ENCODE results near the gene ASB18.

The ASB18 gene

GRCh38 chr2:236242057-236242495 lies 22.1 kb downstream of the ASB18 start:
- no peak overlapping the region for H3K9ac ChIP-seq (ENCODE audit: low read length in 2 of 2)
- no peaks in the 10 kb centered on the region for H3K36me3 ChIP-seq (ENCODE audit: control insufficient read depth in 2 of 2, insufficient read depth in 2 of 2, low read length in 2 of 2)
- no peak overlapping the region for H3K4me3 ChIP-seq (ENCODE audit: low read length in 2 of 2)
- no peaks in the 10 kb centered on the region for H3K4me1 ChIP-seq (ENCODE audit: control insufficient read depth, insufficient read depth, low read length)
- peaks cover 22 to 34% of the 10 kb centered on the region in 2 donors for H3K27me3 ChIP-seq (ENCODE audit: control insufficient read depth in 1 of 2, insufficient read depth in 2 of 2, low read length in 2 of 2)
- H3K27ac ChIP-seq (ENCODE audit: low read length): no peak overlapping the region
- H3K9me3 ChIP-seq (ENCODE audit: control insufficient read depth in 2 of 2, low read length in 2 of 2): no peaks in the 10 kb centered on the region

DNA sequence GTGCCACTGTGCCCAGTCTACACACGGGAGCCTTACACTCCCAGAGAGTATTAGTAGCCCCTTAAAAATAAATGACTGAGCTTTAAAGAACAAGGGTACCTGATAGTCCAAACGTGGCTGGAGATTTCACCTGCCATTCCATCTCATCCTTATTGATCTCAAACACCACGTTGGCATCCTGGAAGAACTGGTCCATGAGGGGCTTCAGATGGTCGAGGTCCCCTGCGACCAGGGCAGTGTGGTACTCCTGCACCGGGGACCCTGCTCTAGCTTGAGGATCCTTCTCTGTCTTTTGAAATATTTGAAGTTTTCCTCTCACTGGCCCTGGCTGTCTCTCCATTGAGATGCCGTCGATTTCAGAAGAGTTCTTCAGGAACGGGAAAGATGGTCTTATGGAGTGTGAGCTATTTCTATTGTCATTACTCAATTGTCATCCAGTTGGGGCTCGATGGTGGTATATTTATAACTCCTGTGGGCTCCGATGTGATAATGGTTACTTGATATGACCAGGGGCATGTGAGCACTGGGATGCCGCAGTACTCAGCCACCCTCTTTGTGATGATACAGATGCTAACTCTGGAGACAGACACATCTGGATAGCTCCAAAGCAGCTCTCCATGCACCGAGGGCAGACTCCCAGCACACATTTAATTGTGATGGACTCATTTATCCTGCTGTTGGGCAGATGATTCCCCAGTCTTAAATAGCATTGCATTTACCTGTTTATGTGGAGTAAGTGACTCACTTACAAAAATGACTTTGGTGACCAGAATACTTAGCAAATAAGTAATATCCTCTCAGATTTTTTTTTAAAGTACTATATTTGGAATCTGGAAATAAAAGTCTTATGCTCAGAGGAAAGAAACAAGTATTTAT lies 22.8 kb downstream of the ASB18 start:
- H3K4me3 ChIP-seq (ENCODE audit: low read length in 2 of 2): no peak overlapping the region
- H3K27me3 ChIP-seq (ENCODE audit: control insufficient read depth in 1 of 2, insufficient read depth in 2 of 2, low read length in 2 of 2): peaks cover 26 to 41% of the 10 kb centered on the region in 2 donors
- H3K9me3 ChIP-seq (ENCODE audit: control insufficient read depth in 2 of 2, low read length in 2 of 2): no peaks in the 10 kb centered on the region
- no peak overlapping the region for H3K9ac ChIP-seq (ENCODE audit: low read length in 2 of 2)
- H3K36me3 ChIP-seq (ENCODE audit: control insufficient read depth in 2 of 2, insufficient read depth in 2 of 2, low read length in 2 of 2): no peaks in the 10 kb centered on the region
- H3K27ac ChIP-seq (ENCODE audit: low read length): no peak overlapping the region
- peaks cover 3% of the 10 kb centered on the region for H3K4me1 ChIP-seq (ENCODE audit: control insufficient read depth, insufficient read depth, low read length)

GRCh38 chr2:236240228-236240990 lies 23.8 kb downstream of the ASB18 start:
- no peak overlapping the region for H3K9ac ChIP-seq (ENCODE audit: low read length in 2 of 2)
- H3K27ac ChIP-seq (ENCODE audit: low read length): no peak overlapping the region
- H3K4me1 ChIP-seq (ENCODE audit: control insufficient read depth, insufficient read depth, low read length): peaks cover 4% of the 10 kb centered on the region
- peaks cover 0 to under 1% of the 10 kb centered on the region in 2 donors for H3K9me3 ChIP-seq (ENCODE audit: control insufficient read depth in 2 of 2, low read length in 2 of 2)
- H3K27me3 ChIP-seq (ENCODE audit: control insufficient read depth in 1 of 2, insufficient read depth in 2 of 2, low read length in 2 of 2): peaks cover 32 to 50% of the 10 kb centered on the region in 2 donors
- no peaks in the 10 kb centered on the region for H3K36me3 ChIP-seq (ENCODE audit: control insufficient read depth in 2 of 2, insufficient read depth in 2 of 2, low read length in 2 of 2)
- H3K4me3 ChIP-seq (ENCODE audit: low read length in 2 of 2): no peak overlapping the region

- Histone ChIP-seq H3K4me1 (ENCODE audit: control insufficient read depth, insufficient read depth, low read length) (peaks cover 4% of the 10 kb centered on the region), H3K27ac (ENCODE audit: low read length) (no peak overlapping the region), H3K9ac (ENCODE audit: low read length in 2 of 2) (no peak overlapping the region), H3K27me3 (ENCODE audit: control insufficient read depth in 1 of 2, insufficient read depth in 2 of 2, low read length in 2 of 2) (peaks cover 35 to 48% of the 10 kb centered on the region in 2 donors), H3K9me3 (ENCODE audit: control insufficient read depth in 2 of 2, low read length in 2 of 2) (peaks cover 0 to 3% of the 10 kb centered on the region in 2 donors), H3K36me3 (ENCODE audit: control insufficient read depth in 2 of 2, insufficient read depth in 2 of 2, low read length in 2 of 2) (no peaks in the 10 kb centered on the region), H3K4me3 (ENCODE audit: low read length in 2 of 2) (no peak overlapping the region)
Measured at GRCh38 chr2:236239276-236240065, 24.7 kb downstream of the ASB18 start.

DNA sequence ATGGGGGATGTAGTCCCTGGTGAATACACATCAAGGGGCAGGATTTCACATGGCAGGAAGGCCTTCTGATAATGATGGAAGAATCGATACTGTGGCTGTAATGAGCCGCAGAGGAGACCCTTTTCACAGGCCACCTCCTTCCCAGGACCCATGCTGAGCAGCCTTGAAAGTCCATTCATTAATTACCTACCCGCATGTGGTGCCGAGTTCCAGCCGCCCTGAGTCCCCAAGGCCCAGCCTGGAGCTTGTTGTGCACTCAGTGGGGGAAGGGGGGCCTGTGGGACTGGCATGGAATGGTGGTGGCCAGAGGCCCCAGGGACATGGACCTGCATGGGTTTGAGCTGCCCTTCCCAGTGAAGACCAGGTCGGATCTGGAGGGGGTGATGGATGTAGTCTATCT lies 25.5 kb downstream of the ASB18 start:
- H3K9me3 ChIP-seq (ENCODE audit: control insufficient read depth in 2 of 2, low read length in 2 of 2): peaks cover 5 to 10% of the 10 kb centered on the region in 2 donors
- no peak overlapping the region for H3K27ac ChIP-seq (ENCODE audit: low read length)
- peaks cover 4% of the 10 kb centered on the region for H3K4me1 ChIP-seq (ENCODE audit: control insufficient read depth, insufficient read depth, low read length)
- peaks cover 40 to 53% of the 10 kb centered on the region in 2 donors for H3K27me3 ChIP-seq (ENCODE audit: control insufficient read depth in 1 of 2, insufficient read depth in 2 of 2, low read length in 2 of 2)
- H3K36me3 ChIP-seq (ENCODE audit: control insufficient read depth in 2 of 2, insufficient read depth in 2 of 2, low read length in 2 of 2): no peaks in the 10 kb centered on the region
- no peak overlapping the region for H3K9ac ChIP-seq (ENCODE audit: low read length in 2 of 2)
- no peak overlapping the region for H3K4me3 ChIP-seq (ENCODE audit: low read length in 2 of 2)

DNA sequence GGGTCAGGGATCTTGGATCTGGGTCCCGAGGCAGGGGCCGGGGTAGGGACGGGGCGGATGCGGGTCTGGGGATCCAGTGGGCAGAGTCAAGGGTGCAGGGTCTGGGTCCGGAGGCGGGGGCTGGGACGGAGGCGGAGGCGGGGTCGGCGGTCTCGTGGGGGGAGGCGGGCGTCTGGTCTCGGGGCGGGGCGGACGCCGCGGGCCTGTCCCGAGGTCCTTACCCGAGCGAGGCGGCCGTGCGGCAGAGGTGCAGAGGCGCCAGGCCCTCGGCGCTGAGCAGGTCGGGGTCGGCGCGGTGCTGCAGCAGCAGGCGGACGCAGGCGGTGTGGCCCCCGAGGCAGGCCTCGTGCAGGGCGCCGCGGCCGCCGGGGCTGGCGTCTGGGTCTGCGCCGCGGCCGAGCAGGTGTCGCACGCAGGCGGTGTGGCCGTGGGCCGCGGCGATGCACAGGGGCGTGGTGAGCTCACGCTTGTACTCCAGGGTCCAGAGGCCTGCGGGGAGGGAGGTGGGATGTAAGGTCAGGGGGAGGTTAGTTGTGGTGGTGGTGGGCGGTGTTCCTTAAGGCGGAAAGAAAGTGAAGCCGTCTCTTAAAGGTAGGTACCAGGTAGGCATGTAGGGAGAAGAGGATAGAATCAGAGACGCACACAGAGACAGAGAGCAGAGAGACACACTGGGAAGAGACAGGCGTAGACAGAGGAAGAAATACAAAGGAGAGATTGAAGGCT lies 26.6 kb downstream of the ASB18 start:
- Histone ChIP-seq H3K9me3 (ENCODE audit: control insufficient read depth in 2 of 2, low read length in 2 of 2) (peaks cover 5 to 10% of the 10 kb centered on the region in 2 donors), H3K9ac (ENCODE audit: low read length in 2 of 2) (no peak overlapping the region), H3K36me3 (ENCODE audit: control insufficient read depth in 2 of 2, insufficient read depth in 2 of 2, low read length in 2 of 2) (no peaks in the 10 kb centered on the region), H3K4me3 (ENCODE audit: low read length in 2 of 2) (no peak overlapping the region), H3K27me3 (ENCODE audit: control insufficient read depth in 1 of 2, insufficient read depth in 2 of 2, low read length in 2 of 2) (peaks cover 40 to 53% of the 10 kb centered on the region in 2 donors), H3K27ac (ENCODE audit: low read length) (no peak overlapping the region), H3K4me1 (ENCODE audit: control insufficient read depth, insufficient read depth, low read length) (peaks cover 4% of the 10 kb centered on the region)

- Histone ChIP-seq H3K9ac (ENCODE audit: low read length in 2 of 2) (no peak overlapping the region), H3K9me3 (ENCODE audit: control insufficient read depth in 2 of 2, low read length in 2 of 2) (peaks cover 5 to 10% of the 10 kb centered on the region in 2 donors), H3K27ac (ENCODE audit: low read length) (no peak overlapping the region), H3K4me3 (ENCODE audit: low read length in 2 of 2) (peak overlapping the region in 1 of 2 donors; percentile 40), H3K4me1 (ENCODE audit: control insufficient read depth, insufficient read depth, low read length) (peaks cover 4% of the 10 kb centered on the region), H3K27me3 (ENCODE audit: control insufficient read depth in 1 of 2, insufficient read depth in 2 of 2, low read length in 2 of 2) (peaks cover 36 to 49% of the 10 kb centered on the region in 2 donors), H3K36me3 (ENCODE audit: control insufficient read depth in 2 of 2, insufficient read depth in 2 of 2, low read length in 2 of 2) (no peaks in the 10 kb centered on the region)
Measured at GRCh38 chr2:236236559-236237452, 27.4 kb downstream of the ASB18 start.

DNA sequence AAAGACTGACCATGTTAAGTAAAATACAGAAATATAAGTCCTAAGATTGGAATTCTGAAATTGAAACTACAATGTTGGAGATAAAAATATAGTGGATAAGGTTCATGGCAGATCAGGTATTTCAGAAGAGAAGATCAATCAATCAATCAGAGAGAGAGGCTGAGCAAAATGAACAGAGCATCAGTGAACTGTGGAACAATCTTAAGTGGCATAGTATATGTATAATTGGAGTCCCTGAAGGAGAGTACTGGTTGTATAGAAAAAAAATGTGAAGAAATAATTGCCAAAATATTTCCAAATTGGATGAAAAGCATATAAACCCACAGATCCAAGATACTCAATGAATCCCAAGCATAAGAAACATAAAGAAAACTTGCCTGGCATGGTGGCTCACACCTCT lies 35.0 kb downstream of the ASB18 start:
- no peaks in the 10 kb centered on the region for H3K4me1 ChIP-seq (ENCODE audit: control insufficient read depth, insufficient read depth, low read length)
- H3K27me3 ChIP-seq (ENCODE audit: control insufficient read depth in 1 of 2, insufficient read depth in 2 of 2, low read length in 2 of 2): peaks cover 4 to 5% of the 10 kb centered on the region in 2 donors
- H3K27ac ChIP-seq (ENCODE audit: low read length): no peak overlapping the region
- no peak overlapping the region for H3K9ac ChIP-seq (ENCODE audit: low read length in 2 of 2)
- no peaks in the 10 kb centered on the region for H3K36me3 ChIP-seq (ENCODE audit: control insufficient read depth in 2 of 2, insufficient read depth in 2 of 2, low read length in 2 of 2)
- peaks cover 12 to 22% of the 10 kb centered on the region in 2 donors for H3K9me3 ChIP-seq (ENCODE audit: control insufficient read depth in 2 of 2, low read length in 2 of 2)
- no peak overlapping the region for H3K4me3 ChIP-seq (ENCODE audit: low read length in 2 of 2)

- Histone ChIP-seq H3K4me1 (ENCODE audit: control insufficient read depth, insufficient read depth, low read length) (no peaks in the 10 kb centered on the region), H3K9me3 (ENCODE audit: control insufficient read depth in 2 of 2, low read length in 2 of 2) (peaks cover 4 to 18% of the 10 kb centered on the region in 2 donors), H3K9ac (ENCODE audit: low read length in 2 of 2) (no peak overlapping the region), H3K27me3 (ENCODE audit: control insufficient read depth in 1 of 2, insufficient read depth in 2 of 2, low read length in 2 of 2) (peaks cover 2 to 3% of the 10 kb centered on the region in 2 donors), H3K27ac (ENCODE audit: low read length) (no peak overlapping the region), H3K36me3 (ENCODE audit: control insufficient read depth in 2 of 2, insufficient read depth in 2 of 2, low read length in 2 of 2) (no peaks in the 10 kb centered on the region), H3K4me3 (ENCODE audit: low read length in 2 of 2) (no peak overlapping the region)
Measured at GRCh38 chr2:236223675-236224074, 40.5 kb downstream of the ASB18 start.

All from stomach smooth muscle (tissue), 2 donors.